Urinary bladder (tissue), 4 donors: Measurements from ENCODE around the gene EML4. TPM values are rescaled to one million over a fixed set of nuclear protein-coding genes. Genes with fewer than 3 reads are reported as not detected.
A peak's percentile ranks its signal among the peaks of the same experiment; 100 is the strongest.

Experiments used
- DNase-seq: peaks from one replicate; pipeline ENCODE4 v3.0.0-alpha.2; 2015; ENCODE audit errors: extremely low spot score
- H3K27ac ChIP-seq: one replicate; pipeline ENCODE4 v1.5.1; 2013; ENCODE audit warnings: low read depth, mild to moderate bottlenecking, moderate library complexity
- H3K36me3 ChIP-seq: one replicate; pipeline ENCODE4 v1.6.1; 2013; ENCODE audit warnings: mild to moderate bottlenecking, moderate library complexity; ENCODE audit not compliant: insufficient read depth
- H3K4me1 ChIP-seq: one replicate; pipeline ENCODE4 v1.6.1; 2013; ENCODE audit warnings: mild to moderate bottlenecking, moderate library complexity; ENCODE audit not compliant: insufficient read depth
- H3K4me3 ChIP-seq: one replicate; pipeline ENCODE4 v1.5.1; 2013; ENCODE audit warnings: low read depth, low read length
- WGBS: extraction: QIAGEN DNeasy Blood & Tissue Kit; methylation state at CpG from one replicate; pipeline ENCODE4 v1.1.7; 2013; 5-methylcytosine and 5-hydroxymethylcytosine counted together
- polyA plus RNA-seq: library from polyadenylated mRNA; stranded (reverse); fragments of 200-250 nt; gene quantifications from one replicate; pipeline ENCODE4 v1.2.3, GENCODE V29; 2013
- total RNA-seq: library from RNA; depleted of rRNA; stranded (reverse); fragments of >200 nt; gene quantifications from one replicate; pipeline ENCODE4 v1.2.3, GENCODE V29; 2014
- donor health status: healthy with polysubstance abuse.
- donor health status: healthy.

EML4 gene
- total and polyA plus RNA-seq, 2 donors = 11.4 to 93.6 TPM

DNA sequence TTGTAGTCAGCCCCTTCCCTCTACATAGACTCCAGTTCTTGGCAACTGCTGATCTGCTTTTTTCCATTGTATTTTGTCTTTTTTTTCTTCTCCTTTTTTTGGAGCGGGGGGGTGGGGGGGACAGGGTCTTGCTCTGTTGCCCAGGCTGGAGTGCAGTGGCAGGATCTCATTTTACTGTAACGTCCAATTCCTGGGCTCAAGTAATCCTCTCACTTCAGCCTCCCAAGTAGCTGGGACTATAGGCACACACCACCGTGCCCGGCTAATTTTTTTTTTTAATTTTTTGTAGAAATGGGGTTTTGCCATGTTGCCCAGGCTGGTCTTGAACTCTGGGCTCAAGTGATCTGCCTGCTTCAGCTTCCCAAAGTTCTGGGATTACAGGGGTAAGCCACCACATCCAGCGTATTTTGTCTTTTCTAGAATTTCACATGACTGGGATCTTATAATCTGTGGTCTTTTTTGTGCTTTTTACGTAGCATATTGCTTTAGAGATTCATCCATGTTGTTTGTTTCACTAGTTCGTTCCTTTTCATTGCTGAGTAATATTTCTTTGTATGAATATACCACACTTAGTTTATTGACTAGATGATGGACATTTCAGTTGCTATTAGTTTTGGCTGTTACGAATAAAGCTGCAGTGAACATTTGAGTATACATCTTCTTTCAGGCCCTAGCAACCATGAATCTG is 17.9 kb downstream of the EML4 start:
- H3K4me3 ChIP-seq = no peak overlapping the region
- WGBS = 94% methylated on average over 8 of the region's 8 CpGs
- no peaks in the 10 kb centered on the region for H3K4me1 ChIP-seq
- no peaks in the 10 kb centered on the region for H3K36me3 ChIP-seq
- no peak for DNase-seq
- H3K27ac ChIP-seq = no peak overlapping the region

- H3K27ac ChIP-seq = no peak overlapping the region
- H3K36me3 ChIP-seq = no peaks in the 10 kb centered on the region
- H3K4me3 ChIP-seq = no peak overlapping the region
- no peaks in the 10 kb centered on the region for H3K4me1 ChIP-seq
- WGBS = 94% methylated on average over 3 of the region's 3 CpGs
- DNase-seq = no peak
Measured at GRCh38 chr2:42187886-42188285, 18.7 kb downstream of the EML4 start.

DNA sequence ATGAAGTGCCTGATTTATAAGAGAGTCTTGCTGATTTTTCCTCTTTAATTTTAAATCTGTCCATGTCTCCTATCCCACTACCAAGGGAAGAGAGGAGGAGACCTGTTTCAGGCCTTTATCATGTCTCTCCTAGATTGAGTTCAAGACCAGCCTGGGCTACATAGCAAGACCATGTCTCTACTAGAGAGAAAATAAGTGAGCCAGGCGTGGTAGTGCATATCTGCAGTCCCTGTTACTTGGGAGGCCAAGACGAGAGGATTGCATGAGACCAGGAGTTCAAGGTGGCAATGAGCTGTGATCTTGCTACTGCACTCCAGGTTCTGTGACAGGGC is 20.0 kb downstream of the EML4 start:
- Histone ChIP-seq H3K4me3 (no peak overlapping the region), H3K4me1 (no peaks in the 10 kb centered on the region), H3K36me3 (no peaks in the 10 kb centered on the region), H3K27ac (no peak overlapping the region)
- no peak for DNase-seq
- WGBS = 96% methylated on average over 2 of the region's 2 CpGs

GRCh38 chr2:42190191-42190590 is 21.0 kb downstream of the EML4 start:
- 81% methylated on average over 2 of the region's 2 CpGs for WGBS
- no peaks in the 10 kb centered on the region for H3K36me3 ChIP-seq
- no peaks in the 10 kb centered on the region for H3K4me1 ChIP-seq
- DNase-seq = no peak
- no peak overlapping the region for H3K27ac ChIP-seq
- H3K4me3 ChIP-seq = no peak overlapping the region

GRCh38 chr2:42191285-42192009 is 22.3 kb downstream of the EML4 start:
- no peak for DNase-seq
- H3K27ac ChIP-seq = no peak overlapping the region
- WGBS = 91% methylated on average over 10 of the region's 10 CpGs
- no peaks in the 10 kb centered on the region for H3K4me1 ChIP-seq
- H3K4me3 ChIP-seq = no peak overlapping the region
- no peaks in the 10 kb centered on the region for H3K36me3 ChIP-seq

- no peak overlapping the region for H3K27ac ChIP-seq
- 96% methylated on average over 5 of the region's 5 CpGs for WGBS
- DNase-seq = no peak
- peaks cover 2% of the 10 kb centered on the region for H3K4me1 ChIP-seq
- no peaks in the 10 kb centered on the region for H3K36me3 ChIP-seq
- no peak overlapping the region for H3K4me3 ChIP-seq
Measured at GRCh38 chr2:42192010-42192373, 22.8 kb downstream of the EML4 start.

DNA sequence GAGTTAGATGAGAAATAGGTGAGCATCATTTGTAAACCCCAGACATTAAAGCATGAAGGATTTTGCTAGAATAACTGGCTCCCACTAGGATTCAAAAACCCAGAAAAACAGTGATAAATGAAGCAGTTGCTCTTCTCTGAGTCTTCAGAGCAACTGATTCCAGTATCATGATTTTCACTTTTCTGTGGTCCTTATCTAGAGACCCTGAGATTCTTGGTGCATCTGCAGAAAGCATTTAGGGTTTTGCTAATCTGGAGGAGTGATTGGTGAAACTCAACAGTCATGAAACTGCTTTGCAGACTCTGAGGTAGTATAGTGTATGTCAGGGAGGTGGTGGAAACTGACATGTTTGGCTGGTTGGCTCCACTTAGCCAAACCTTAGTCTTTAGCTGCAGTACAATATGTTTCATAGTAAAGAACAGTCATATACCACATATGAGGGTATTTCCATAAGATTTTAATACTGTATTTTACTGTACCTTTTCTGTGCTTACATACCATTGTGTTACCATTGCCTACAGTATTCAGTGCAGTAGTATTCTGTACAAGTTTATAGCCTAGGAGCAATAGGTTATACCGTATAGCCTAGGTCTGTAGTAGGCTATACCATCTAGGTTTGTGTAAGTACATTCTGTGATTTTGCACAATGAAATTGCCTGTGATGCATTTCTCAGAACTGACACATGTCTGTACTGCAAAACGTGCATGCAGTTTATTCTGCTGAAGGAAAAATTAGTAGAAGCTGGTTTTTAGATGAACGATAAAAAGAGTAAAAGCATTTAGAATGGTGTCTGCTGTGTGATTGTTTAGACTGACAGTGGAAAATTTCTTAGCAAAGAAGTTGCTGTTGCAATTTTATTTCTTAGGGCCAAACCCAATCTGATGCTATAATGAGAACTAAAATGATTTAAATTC is 23.8 kb downstream of the EML4 start:
- H3K4me3 ChIP-seq = no peak overlapping the region
- no peak for DNase-seq
- H3K27ac ChIP-seq = no peak overlapping the region
- peaks cover 2% of the 10 kb centered on the region for H3K4me1 ChIP-seq
- H3K36me3 ChIP-seq = no peaks in the 10 kb centered on the region
- 58% methylated on average over 3 of the region's 3 CpGs for WGBS

DNA sequence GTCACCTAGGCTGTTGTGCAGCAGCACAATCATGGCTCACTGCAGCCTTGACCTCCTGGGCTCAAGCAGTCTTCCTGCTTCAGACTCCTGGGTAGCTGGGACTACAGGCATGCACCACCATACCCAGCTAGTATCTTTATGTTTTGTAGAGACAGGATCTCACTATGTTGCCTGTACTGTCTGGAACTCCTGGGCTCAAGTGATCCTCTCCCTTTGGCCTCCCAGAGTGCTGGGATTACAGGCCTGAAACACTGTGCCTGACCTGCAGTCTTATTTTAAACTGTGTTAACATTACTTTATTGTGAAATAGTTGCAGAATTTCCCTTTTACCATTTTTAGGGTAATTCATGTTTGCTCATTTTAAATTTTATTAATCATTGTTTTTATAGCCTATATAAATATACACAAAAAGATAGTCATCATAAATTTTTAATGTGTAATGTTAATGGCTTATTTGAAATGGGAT is 24.6 kb downstream of the EML4 start:
- Histone ChIP-seq H3K36me3 (no peaks in the 10 kb centered on the region), H3K4me1 (peaks cover 2% of the 10 kb centered on the region), H3K4me3 (no peak overlapping the region), H3K27ac (no peak overlapping the region)
- DNase-seq = no peak

DNA sequence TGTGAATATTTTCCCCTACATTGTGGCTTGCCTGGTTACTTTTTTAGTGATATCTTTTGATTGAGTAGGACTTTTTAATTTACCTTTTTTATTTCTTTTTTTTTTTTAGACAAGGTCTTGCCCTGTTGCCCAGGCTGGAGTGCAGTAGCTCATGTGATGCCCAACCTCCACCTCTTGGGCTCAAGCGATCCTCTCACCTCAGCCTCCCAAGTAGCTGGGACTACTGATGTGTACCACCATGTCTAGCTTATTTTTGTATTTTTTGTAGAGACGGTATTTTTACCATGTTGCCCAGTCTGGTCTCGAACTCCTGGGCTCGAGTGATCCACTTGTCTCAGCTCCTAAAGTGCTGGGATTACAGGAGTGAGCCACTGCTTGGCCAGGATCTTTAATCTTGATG is 25.3 kb downstream of the EML4 start:
- no peak overlapping the region for H3K27ac ChIP-seq
- H3K36me3 ChIP-seq = no peaks in the 10 kb centered on the region
- H3K4me3 ChIP-seq = no peak overlapping the region
- H3K4me1 ChIP-seq = peaks cover 2% of the 10 kb centered on the region
- WGBS = 89% methylated on average over 4 of the region's 4 CpGs
- DNase-seq = no peak

DNA sequence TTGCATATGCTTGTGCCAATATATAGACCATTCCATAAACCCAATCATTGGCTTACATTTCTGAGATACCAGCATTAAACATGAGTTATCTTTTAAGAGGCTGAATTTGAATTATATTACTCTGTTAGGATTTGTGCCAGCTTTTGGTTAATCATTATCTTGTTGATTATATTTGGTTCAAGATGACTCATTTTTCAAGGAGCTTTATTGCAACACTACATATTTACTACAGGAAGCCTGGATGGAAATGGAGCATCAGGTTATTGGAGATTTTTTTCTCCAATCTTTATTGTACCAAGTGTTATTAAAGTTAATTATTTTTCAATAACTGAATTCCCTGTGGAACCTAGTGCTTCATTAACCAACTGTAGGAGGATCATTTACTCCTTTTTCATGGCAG is 26.4 kb downstream of the EML4 start:
- Histone ChIP-seq H3K4me1 (peaks cover 2% of the 10 kb centered on the region), H3K36me3 (no peaks in the 10 kb centered on the region), H3K27ac (peak overlapping the region; percentile 10), H3K4me3 (no peak overlapping the region)
- DNase-seq = no peak

DNA sequence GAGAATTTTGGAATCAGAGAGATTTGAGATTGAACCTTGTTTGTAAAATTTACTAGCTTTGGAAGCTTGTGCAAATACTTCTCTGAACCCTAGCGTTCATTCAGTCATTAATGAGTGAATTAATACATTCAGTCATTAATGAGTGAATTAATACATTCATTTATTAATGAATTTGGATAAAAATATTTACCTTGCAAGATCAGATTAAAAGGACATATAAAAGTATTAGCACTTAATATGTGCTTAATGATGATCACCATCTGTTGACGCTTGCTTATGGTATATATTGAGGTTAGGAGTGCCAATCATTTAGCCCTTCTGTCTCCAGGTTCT is 26.9 kb downstream of the EML4 start:
- Histone ChIP-seq H3K4me3 (no peak overlapping the region), H3K4me1 (peaks cover 2% of the 10 kb centered on the region), H3K36me3 (no peaks in the 10 kb centered on the region), H3K27ac (no peak overlapping the region)
- WGBS = 86% methylated on average over 2 of the region's 2 CpGs
- no peak for DNase-seq

DNA sequence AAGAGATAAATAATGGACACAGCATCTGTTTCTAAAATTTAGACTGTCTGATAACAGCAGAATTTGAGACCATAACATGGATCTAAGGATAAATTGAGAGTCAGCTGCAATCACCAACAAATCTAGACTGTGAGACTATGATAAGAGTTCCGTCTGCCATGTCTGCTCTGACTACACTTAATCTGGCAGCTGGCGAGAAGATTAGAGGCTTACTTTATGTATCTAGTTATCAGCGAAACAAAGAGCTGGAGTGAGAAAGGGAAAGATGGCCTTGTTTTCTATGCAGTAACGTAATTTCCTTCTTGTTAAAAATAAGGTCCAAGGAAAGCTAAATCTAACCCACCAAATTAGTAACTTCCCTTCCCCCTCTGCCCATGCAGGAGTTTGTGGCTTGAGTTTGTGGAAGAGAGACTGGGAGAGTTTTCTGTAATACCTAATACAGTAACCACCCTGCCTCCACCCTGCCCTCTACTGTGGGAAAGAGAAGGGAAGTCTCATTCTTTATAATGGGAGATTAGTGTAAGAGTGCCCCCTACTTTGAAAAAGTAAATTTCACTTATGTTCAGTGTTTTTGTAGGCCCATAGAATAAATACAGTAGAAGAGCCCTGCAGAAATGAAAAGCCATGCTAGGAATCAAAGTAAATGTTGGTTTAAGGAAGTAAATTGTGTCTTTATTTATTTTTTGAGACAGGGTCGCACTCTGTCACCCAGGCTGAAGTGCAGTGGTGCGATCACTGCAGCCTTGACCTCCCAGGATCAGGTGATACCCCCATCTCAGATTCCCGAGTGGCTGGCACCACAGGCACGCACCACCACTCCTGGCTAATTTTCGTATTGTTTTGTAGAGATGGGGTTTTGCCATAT is 27.5 kb downstream of the EML4 start:
- 69% methylated on average over 9 of the region's 9 CpGs for WGBS
- Histone ChIP-seq H3K36me3 (no peaks in the 10 kb centered on the region), H3K4me1 (peaks cover 2% of the 10 kb centered on the region), H3K27ac (no peak overlapping the region), H3K4me3 (no peak overlapping the region)
- no peak for DNase-seq

DNA sequence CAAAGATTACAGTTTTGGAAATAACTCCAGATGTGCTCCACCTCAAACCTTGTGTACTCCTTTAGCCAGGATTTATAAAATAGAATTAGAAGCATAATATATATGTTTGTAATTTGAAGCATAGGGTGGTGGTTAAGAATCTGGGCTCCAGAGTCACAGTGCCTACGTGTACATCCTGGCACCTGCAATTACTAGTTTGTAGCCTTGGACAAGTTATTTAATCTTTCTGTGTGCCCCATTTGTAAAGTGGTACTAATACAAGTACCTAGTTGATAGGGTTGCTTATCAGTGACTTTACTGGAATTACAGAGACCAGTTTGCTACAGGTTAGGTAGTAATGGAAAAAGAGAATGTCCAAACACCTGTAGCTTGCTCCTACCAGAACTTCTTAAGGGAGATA is 28.6 kb downstream of the EML4 start:
- H3K4me1 ChIP-seq = peaks cover 2% of the 10 kb centered on the region
- no peak for DNase-seq
- no peak overlapping the region for H3K4me3 ChIP-seq
- 43% methylated on average over 1 of the region's 1 CpG for WGBS
- H3K36me3 ChIP-seq = no peaks in the 10 kb centered on the region
- H3K27ac ChIP-seq = no peak overlapping the region
